GM15510 (cell line): ENCODE measurements around the gene DUSP23.

Experiments used
- POLR2A ChIP-seq: IDR thresholded peaks from 3 replicates; pipeline ENCODE4 v1.6.1; 2011; ENCODE audit warnings: borderline replicate concordance; ENCODE audit not compliant: insufficient read length; ENCODE audit errors: extremely low read depth

The DUSP23 gene

DNA sequence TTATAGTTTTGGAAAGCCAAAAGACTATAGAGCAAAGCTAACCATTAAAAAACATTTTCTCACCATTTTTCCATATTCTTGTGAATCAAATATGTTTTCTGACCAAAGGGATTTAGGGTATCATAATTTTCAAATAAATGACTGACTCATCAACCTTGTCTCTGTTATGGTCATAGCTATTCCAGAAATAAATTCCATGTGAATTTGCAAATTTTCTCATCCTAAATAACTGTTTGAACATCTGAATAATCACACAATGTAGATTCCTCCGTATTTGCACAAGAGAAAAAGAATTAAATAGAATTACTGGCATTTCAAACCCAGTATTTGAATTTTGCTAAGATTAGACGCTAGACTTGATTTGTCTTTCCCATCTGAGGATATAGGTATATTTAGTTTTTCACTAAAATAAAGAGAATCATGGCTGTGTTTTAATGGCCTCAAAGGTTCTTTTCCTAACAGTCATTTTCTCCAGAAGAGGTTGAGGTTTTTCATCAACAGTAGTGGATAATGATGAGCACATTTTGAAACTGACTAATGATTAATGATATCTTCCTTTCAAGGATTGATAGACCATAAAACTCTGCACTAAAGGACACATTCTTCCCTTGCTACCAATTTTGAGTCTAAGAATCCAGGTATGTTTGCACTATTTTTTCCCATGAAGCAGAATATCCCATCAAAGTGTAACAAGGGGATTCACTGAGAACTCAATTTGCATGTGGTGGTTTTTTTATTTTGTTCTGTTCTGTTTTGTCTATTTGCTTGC lies 9.5 kb upstream of the DUSP23 start:
- TF ChIP-seq POLR2A = no peak

DNA sequence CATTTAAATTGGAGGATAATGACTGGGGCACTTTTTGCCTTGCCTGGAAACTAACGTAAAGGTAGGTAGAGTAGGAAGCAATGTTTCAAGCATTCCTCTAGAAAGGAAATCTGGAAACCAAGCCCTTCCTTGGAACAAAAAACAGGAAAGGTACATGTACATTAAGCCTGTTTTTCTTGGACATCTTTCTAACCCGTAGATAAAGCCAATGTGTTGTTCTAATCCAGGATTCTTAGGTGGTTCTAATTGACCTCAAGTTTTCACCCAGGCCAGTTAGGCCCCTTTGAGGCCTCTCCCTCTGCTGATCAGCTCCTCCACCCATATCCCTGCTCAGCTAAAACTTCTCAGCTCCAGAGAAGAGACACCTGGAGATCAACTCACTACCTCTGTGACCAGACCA lies 6.3 kb upstream of the DUSP23 start:
- no peak for TF ChIP-seq POLR2A

DNA sequence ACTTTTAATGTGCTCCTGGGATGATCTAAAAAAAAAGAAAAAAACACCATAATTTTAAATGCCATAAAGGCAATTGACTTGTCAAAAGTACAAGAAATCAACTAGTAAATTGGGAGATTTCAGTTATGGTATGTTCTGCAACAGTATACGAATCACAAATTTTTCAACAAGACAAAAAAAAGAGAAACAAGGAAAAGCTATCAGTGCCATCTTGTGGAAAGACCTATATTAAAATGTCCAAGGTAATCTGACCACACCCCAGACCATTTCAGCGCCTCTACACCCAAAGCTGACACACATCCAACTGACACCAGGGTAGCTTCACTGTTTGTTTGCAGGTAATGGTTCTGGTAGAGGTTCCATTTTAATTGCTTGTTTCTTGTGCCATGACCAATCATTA lies 5.0 kb upstream of the DUSP23 start:
- no peak for TF ChIP-seq POLR2A

DNA sequence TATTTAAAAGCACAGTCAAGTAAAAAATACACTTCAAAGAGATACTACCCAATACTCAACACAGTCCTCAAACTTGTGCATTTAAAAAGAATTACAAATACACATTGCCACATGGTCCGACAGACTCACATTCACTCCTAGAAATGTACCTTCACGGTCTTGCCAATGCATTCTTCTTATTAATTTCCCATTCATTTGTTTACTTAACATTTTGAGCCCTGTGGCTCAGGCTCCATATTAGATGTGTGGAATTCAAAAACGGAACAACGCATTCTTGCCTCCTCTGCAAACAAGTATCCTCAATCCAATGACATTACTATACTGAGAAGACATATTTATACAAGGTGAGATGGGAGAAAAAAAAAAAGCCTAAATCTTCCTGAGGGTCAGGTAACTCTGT lies 2.5 kb upstream of the DUSP23 start:
- TF ChIP-seq POLR2A = no peak

DNA sequence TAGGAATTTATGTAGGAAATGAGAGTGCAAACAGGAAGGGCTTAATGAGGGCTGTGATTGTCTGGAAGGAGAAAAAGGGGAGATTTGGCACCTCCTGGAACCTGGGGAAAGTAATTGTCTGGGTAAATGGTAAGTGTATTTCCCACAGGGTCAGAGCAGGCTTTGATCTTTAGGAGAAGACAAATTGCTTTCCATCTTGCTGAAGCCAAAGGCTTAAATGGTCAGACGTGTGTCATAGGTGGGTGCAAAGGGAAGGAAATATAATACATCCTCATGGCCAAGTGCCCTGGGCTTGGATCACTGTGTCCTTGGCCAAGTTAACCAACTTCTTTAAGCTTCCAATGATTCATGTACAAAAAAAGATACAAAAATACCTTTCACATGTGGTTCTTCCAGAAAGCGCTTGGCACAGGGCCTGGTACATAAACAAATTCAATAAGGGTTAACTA lies 1.3 kb upstream of the DUSP23 start:
- no peak for TF ChIP-seq POLR2A

DNA sequence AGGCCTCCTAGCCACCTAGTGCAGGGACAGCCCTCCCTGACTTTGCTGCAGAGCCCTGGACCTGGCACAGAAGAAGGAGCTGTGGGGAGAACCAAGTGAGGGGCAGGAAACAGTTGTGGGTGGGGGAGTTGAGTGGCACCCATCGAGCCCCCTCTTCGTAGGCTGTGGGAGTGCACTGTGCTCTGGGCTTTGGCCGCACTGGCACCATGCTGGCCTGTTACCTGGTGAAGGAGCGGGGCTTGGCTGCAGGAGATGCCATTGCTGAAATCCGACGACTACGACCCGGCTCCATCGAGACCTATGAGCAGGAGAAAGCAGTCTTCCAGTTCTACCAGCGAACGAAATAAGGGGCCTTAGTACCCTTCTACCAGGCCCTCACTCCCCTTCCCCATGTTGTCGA lies 1.2 kb downstream of the DUSP23 start:
- TF ChIP-seq POLR2A = no peak

DNA sequence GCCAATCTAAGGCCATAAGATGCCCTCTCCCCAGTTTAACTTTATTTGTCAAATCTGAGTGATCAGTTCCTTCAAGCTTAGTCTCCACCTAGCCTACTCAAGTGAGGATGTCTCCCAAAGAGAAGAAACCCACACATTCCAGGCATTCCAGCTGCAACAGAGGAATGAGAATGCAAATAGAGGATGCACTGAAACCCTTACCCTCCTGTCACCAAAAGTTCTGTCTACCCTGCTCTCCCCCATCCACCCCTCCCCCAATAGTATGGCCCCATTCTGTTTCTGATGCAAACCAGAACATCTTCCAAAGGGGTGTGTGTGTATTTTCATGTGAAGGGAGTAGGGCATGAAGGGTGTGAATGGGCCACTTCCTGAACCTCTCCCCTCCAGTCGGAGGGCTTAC lies 3.0 kb downstream of the DUSP23 start:
- no peak for TF ChIP-seq POLR2A

DNA sequence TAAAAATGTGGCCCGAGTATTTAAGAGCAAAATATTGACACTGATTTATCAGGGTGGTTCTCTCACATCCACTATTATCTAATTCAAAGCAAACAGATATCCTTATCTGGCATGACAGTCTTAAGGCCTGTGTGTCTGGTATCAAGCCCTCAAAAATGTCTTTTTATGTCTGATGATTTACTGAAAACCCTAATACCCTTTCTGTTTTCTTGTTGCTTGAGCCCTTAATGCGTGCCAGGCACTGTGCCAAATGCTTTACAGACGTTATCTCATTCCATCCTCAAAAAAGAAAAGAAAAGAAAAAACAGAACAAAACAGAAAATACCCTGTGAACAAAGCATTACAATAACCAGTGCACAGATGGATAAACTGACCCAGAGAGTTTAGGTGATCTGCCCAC lies 5.7 kb downstream of the DUSP23 start:
- no peak for TF ChIP-seq POLR2A

DNA sequence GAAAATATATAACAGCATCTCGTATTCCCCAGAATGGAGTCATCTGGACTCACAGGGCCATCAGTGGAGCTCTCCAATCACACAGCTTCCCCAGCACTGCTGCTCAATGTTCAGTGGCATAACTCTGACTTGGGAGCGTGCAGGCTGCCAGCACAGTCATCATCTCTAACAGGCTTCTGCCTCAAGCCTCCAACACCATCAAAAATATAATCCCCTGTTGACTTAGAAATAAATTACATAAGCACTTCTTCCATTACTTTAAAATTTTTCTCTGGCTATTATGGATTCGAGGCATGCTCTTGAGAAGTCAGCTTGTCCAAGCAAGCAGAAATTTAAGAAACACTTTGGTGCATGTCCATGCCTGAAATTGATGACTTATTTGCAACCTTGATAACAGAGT lies 6.2 kb downstream of the DUSP23 start:
- no peak for TF ChIP-seq POLR2A

DNA sequence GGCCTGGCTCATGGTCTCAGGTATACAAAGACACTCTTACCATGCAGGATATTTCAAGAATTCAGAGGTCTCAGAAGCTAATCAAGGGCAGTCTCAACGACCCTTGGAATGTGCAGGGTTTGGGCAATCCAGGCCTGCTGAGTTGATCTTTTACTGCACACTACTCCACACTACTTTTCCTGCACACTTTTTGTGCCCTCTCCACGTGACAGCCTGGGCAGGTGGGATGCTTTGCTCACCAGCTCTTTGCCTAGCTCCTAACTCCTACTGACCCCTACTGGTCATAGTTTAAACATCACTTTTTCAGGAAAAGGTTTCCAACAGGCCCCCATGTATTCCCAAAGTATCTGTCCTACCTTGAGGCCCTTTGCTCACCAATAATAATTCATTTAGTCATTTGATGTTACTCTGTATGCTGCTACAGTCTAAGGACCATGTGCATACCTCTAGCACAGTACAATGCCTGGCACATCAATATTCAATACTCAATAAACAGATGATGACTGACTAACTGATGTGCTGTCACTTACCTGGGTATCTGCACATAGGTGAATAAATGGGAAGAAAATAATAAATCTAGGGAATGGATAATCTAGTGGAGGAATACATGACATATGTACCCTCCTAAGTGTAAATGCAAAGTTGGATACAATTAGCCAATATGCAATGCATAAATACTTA lies 9.6 kb downstream of the DUSP23 start:
- no peak for TF ChIP-seq POLR2A

DNA sequence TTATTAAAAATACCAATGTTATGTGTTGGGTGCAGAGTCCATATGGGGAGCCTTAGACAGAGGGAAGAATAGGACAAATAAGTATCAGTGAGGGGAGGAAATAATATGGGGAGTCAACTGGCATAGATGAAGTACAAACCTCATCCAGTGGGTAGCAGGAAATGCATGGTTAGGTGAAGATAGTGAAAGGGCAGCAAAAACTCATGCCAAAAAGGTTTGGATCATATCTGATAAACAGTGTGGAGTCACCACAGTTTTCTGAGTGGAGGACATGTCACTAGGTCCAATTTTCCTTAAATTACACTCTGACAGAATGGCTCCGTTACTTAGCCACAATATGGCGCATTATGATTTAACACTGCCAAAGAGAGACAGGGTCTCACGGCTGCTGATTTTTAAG lies 10.3 kb downstream of the DUSP23 start:
- no peak for TF ChIP-seq POLR2A

DNA sequence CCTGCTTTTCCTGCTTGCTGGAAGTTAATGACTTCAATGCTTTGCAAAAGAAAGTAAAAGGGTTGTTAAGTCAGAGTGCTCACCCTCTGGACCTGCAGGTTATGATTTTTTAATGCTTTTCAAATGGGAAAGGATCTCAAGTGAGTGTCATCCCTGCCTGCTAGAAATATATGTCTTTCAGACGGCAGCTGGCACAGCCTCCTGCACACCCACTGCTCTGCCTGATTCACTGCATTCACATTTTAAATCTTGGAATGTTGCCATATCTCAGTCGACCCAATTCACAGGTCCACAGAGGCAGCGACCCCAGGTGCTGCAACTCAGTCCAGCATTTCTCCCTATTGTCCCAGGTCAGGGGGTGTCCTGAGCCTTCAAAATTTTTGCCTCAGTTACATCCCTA lies 10.7 kb downstream of the DUSP23 start:
- TF ChIP-seq POLR2A = no peak

DNA sequence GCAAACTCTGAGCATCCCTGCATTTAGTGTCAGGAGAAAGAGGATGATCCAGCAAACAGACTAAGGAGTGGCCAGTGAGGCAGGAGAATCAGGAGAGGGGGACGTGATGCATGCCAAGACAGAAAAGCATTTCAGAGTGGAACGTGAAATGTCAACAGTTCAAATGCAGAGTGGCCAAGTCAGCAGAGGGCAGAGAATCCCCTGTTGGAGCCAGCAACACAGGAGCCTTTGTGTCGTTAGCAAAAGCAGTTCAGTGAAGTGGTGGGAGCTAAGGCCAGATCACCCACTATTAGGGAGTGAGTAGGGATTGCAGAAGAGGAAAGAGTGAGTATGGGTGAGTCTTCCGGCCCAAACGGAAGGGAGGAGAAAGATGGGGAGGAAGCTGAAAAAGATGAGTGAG lies 14.8 kb downstream of the DUSP23 start:
- no peak for TF ChIP-seq POLR2A

DNA sequence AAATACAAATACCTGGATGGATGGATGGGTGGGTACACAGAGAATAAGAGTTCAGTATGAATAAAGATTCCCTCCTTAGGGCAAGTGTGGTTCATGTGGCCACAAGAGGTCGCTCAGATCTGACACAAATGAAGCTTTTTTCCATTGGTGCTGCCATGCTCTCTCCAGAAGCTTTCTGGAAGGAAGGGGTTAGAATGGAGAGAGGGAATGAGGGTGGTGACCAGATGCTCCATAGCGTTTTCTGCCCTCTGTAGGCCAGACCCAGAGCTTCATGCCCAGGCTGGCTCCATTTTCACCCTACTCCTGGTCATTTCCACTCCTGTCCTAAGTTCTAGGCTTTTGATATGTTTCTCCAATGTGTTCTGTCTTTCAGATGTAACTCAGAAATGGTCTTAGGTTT lies 18.1 kb downstream of the DUSP23 start:
- no peak for TF ChIP-seq POLR2A

DNA sequence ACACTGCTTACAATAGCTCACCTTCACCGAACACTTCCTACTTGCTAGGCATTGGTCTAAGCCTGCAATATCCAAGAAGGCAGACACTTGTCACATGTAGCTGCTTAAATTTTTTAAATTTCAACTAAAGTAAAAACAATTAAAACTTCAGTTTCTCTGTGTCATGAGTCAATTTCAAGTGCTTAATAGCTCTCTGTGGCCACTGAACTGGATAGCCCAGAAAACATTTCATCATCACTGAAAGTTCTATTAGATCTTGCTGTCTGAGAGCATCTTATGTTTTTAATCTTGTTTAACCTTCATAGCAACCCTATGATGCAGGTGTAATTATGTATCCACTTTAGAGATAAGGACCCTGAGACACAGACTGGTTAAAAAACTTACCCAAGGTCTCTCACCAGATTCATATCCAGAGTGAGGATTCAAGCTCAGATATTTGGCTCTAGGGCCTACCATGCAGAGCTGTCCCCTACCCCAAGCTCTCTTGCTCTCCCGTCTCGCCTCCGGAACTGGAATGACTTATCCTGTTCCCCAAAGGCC lies 18.8 kb downstream of the DUSP23 start:
- no peak for TF ChIP-seq POLR2A
